Mucosa of stomach (tissue), 1 donor: Measurements from ENCODE around the gene GSN.

Experiments used
- H3K27me3 ChIP-seq: one replicate; pipeline ENCODE4 v1.7.0; 2013; ENCODE audit warnings: mild to moderate bottlenecking, low read length; ENCODE audit not compliant: control insufficient read depth, insufficient read depth
- H3K36me3 ChIP-seq: one replicate; pipeline ENCODE4 v1.7.0; 2013; ENCODE audit warnings: low read length; ENCODE audit not compliant: control insufficient read depth, insufficient read depth
- H3K4me1 ChIP-seq: one replicate; pipeline ENCODE4 v1.7.0; 2013; ENCODE audit warnings: mild to moderate bottlenecking, low read length; ENCODE audit not compliant: control insufficient read depth, insufficient read depth
- H3K4me3 ChIP-seq: one replicate; pipeline ENCODE4 v1.7.0; 2013; ENCODE audit warnings: low read length
- H3K9ac ChIP-seq: one replicate; pipeline ENCODE4 v1.7.0; 2013; ENCODE audit warnings: mild to moderate bottlenecking, low read length, moderate library complexity
- H3K9me3 ChIP-seq: one replicate; pipeline ENCODE4 v1.7.0; 2013; ENCODE audit warnings: mild to moderate bottlenecking, low read length, moderate library complexity; ENCODE audit not compliant: control insufficient read depth
- donor health status: Pancreatic carcinoma.

Gene GSN

GRCh38 chr9:121233906-121234831, 33.8 kb upstream of the GSN start:
- Histone ChIP-seq H3K27me3 (no peaks in the 10 kb centered on the region), H3K4me3 (no peak overlapping the region), H3K4me1 (no peaks in the 10 kb centered on the region), H3K36me3 (no peaks in the 10 kb centered on the region), H3K9ac (no peak overlapping the region), H3K9me3 (no peaks in the 10 kb centered on the region)

- Histone ChIP-seq H3K4me1 (no peaks in the 10 kb centered on the region), H3K9me3 (no peaks in the 10 kb centered on the region), H3K36me3 (no peaks in the 10 kb centered on the region), H3K4me3 (no peak overlapping the region), H3K9ac (no peak overlapping the region), H3K27me3 (no peaks in the 10 kb centered on the region)
Observed at GRCh38 chr9:121234832-121235161, 33.2 kb upstream of the GSN start.

DNA sequence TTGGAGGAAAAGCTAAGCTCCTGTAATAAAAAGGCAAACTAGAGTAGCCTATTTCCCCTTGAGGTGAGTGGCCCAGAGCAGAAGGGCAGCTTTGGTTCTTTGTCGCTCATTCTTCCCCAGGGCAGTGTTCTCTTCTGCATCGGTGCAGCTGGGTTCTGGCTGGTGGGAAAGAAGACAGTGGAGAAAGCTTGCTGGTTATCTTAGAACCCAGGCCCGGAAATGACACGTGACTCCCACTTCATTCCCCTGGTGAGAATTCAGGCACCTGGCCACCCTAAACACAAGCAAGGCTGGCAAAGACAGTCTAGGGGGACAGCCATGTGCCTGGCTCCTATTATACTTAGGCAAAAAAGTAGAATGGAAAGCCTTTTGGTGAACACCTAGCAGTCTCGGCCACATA, 32.5 kb upstream of the GSN start:
- Histone ChIP-seq H3K9ac (no peak overlapping the region), H3K27me3 (no peaks in the 10 kb centered on the region), H3K9me3 (no peaks in the 10 kb centered on the region), H3K36me3 (no peaks in the 10 kb centered on the region), H3K4me3 (no peak overlapping the region), H3K4me1 (no peaks in the 10 kb centered on the region)

- no peak overlapping the region for H3K4me3 ChIP-seq
- no peaks in the 10 kb centered on the region for H3K27me3 ChIP-seq
- H3K9ac ChIP-seq = no peak overlapping the region
- H3K9me3 ChIP-seq = no peaks in the 10 kb centered on the region
- H3K36me3 ChIP-seq = no peaks in the 10 kb centered on the region
- no peaks in the 10 kb centered on the region for H3K4me1 ChIP-seq
Observed at GRCh38 chr9:121237916-121238315, 30.0 kb upstream of the GSN start.

GRCh38 chr9:121239071-121239470, 28.9 kb upstream of the GSN start:
- Histone ChIP-seq H3K36me3 (no peaks in the 10 kb centered on the region), H3K27me3 (no peaks in the 10 kb centered on the region), H3K4me3 (no peak overlapping the region), H3K9ac (no peak overlapping the region), H3K9me3 (no peaks in the 10 kb centered on the region), H3K4me1 (no peaks in the 10 kb centered on the region)

GRCh38 chr9:121239851-121240250, 28.1 kb upstream of the GSN start:
- Histone ChIP-seq H3K4me3 (no peak overlapping the region), H3K4me1 (no peaks in the 10 kb centered on the region), H3K27me3 (no peaks in the 10 kb centered on the region), H3K36me3 (no peaks in the 10 kb centered on the region), H3K9ac (no peak overlapping the region), H3K9me3 (no peaks in the 10 kb centered on the region)

- H3K4me1 ChIP-seq = no peaks in the 10 kb centered on the region
- no peak overlapping the region for H3K9ac ChIP-seq
- no peaks in the 10 kb centered on the region for H3K36me3 ChIP-seq
- no peaks in the 10 kb centered on the region for H3K27me3 ChIP-seq
- H3K9me3 ChIP-seq = no peaks in the 10 kb centered on the region
- H3K4me3 ChIP-seq = no peak overlapping the region
Observed at GRCh38 chr9:121240472-121241135, 27.4 kb upstream of the GSN start.

DNA sequence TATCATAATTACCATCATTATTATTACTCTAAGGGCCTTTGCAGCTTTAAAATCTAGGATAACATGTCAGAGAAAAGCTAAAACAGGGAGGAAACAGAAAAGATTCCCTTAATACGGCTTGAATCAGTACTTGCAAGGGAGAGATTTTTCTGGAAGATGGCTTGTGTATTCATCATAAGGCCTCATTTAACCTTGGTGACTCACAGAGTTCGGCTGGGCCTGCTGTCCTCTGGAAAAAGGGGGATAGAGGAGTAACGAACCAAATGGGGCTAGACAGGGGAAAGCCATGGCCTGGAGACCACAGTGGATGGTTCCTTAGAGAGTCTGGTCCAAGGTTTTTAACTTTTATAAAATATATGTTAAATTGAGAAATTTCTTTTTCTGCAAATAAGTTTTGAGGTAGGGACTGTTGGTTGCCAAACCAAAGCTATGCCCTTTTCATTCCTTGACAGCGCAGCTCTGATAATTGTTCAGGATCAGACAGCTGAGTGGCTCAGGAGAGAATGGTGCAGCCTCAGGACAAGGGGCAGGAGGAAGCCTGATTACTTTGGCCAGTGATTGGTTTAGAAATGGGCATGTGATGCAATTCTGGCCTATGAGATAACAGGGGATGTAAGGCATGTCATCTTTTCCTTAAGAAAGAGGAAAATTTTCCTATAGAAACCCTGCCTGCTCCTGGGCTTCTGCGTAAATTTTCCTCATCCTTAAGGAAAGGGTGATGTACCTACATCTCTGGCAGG, 25.6 kb upstream of the GSN start:
- Histone ChIP-seq H3K4me1 (no peaks in the 10 kb centered on the region), H3K9me3 (no peaks in the 10 kb centered on the region), H3K36me3 (no peaks in the 10 kb centered on the region), H3K4me3 (no peak overlapping the region), H3K9ac (no peak overlapping the region), H3K27me3 (no peaks in the 10 kb centered on the region)

DNA sequence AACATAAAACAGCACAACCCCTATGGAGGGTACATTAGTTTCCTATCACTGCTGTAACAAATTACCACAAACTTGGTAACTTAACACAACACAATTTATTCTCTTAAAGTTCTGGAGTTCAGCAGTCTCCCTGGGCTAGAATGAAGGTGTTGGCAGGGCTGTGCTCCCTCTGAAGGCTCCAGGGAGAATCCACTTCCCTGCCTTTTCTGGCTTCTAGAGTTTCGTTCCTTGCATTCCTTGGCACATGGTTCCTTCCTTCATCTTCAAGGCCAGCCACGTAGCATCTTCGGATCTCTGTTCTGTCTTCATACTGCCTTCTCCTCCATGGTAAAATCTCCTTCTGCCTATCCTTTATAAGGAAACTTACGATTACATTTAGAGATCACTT, 25.0 kb upstream of the GSN start:
- no peaks in the 10 kb centered on the region for H3K27me3 ChIP-seq
- no peak overlapping the region for H3K9ac ChIP-seq
- H3K4me3 ChIP-seq = no peak overlapping the region
- no peaks in the 10 kb centered on the region for H3K4me1 ChIP-seq
- no peaks in the 10 kb centered on the region for H3K36me3 ChIP-seq
- H3K9me3 ChIP-seq = no peaks in the 10 kb centered on the region

- H3K4me3 ChIP-seq = no peak overlapping the region
- H3K9me3 ChIP-seq = no peaks in the 10 kb centered on the region
- no peaks in the 10 kb centered on the region for H3K27me3 ChIP-seq
- H3K36me3 ChIP-seq = no peaks in the 10 kb centered on the region
- no peaks in the 10 kb centered on the region for H3K4me1 ChIP-seq
- no peak overlapping the region for H3K9ac ChIP-seq
Observed at GRCh38 chr9:121246821-121247561, 21.0 kb upstream of the GSN start.

DNA sequence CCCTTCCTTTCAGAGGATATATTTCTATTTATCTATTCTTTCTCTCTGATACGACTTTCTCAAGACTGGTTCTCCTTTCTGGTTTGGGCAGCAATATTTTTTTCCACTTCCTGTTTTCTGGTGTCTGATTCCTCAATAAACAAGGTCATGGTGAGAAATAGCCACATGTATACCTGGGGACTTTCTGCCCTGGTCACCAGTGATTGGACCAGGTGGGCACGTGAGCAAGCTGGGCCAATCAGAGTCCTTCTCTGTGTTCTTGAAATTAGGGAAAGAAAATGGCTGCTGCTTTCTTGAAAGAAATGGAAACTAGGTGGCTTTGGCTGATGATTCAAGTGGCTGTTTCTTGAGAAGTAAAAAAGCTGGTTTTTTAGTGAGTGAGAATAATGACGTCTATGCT, 18.4 kb upstream of the GSN start:
- no peak overlapping the region for H3K4me3 ChIP-seq
- no peaks in the 10 kb centered on the region for H3K9me3 ChIP-seq
- H3K27me3 ChIP-seq = no peaks in the 10 kb centered on the region
- no peaks in the 10 kb centered on the region for H3K36me3 ChIP-seq
- no peaks in the 10 kb centered on the region for H3K4me1 ChIP-seq
- no peak overlapping the region for H3K9ac ChIP-seq
